A549 (cell line): ENCODE results near the gene RIMBP2.

Experiments used
- CHD2 ChIP-seq: fragments of 150-350 bp; IDR thresholded peaks from 2 replicates; pipeline ENCODE4 v1.6.1; 2014; ENCODE audit warnings: low read length; ENCODE audit not compliant: partially characterized antibody
- CHD4 ChIP-seq: fragments of 200-600 bp; sonication (generic); IDR thresholded peaks from 2 replicates; pipeline ENCODE4 v1.6.1; 2016; ENCODE audit warnings: antibody characterized with exemption, mild to moderate bottlenecking, borderline replicate concordance
- CTCF ChIP-seq: fragments of >200 bp; sonication (Bioruptor Twin); formaldehyde crosslinking; IDR thresholded peaks from 3 replicates; pipeline ENCODE4 v1.5.1; 2016
- E2F6 ChIP-seq: IDR thresholded peaks from 2 replicates; pipeline ENCODE4 v1.6.1; 2012; ENCODE audit warnings: low read depth, borderline replicate concordance
- EP300 ChIP-seq, 2 experiments: fragments of >200 bp; sonication (Bioruptor Twin); formaldehyde crosslinking; IDR thresholded peaks; 2 replicates in 1 of 2; 3 replicates in 1 of 2; pipeline ENCODE4 v1.6.1; 2016 to 2017
- FOSL2 ChIP-seq, 2 experiments: fragments of 450-650 bp in 1 of 2; fragments of >200 bp in 1 of 2; sonication (Bioruptor Twin) in 1 of 2; formaldehyde crosslinking; IDR thresholded peaks; 2 replicates each; pipeline versions ENCODE4 v1.5.0 to v1.6.1; 2016 to 2020; ENCODE audit warnings: mild to moderate bottlenecking in 1 of 2, moderate library complexity in 1 of 2
- FOXS1 ChIP-seq: fragments of 250-450 bp; sonication (Bioruptor Pico); IDR thresholded peaks from 2 replicates; pipeline ENCODE4 v1.5.0; 2020; ENCODE audit warnings: mild to moderate bottlenecking, moderate library complexity
- JUN ChIP-seq, 2 experiments: fragments of >200 bp; sonication (Bioruptor Twin); formaldehyde crosslinking; IDR thresholded peaks; 2 replicates in 1 of 2; 3 replicates in 1 of 2; pipeline ENCODE4 v1.6.1; 2016 to 2017
- MAFK ChIP-seq: fragments of 450-650 bp; IDR thresholded peaks from 2 replicates; pipeline ENCODE4 v1.6.1; 2014; ENCODE audit not compliant: partially characterized antibody
- MAZ ChIP-seq: fragments of 150-350 bp; IDR thresholded peaks from 2 replicates; pipeline ENCODE4 v1.6.1; 2014; ENCODE audit warnings: antibody characterized with exemption, low read depth, low read length, borderline replicate concordance
- POLR2A ChIP-seq: IDR thresholded peaks from 2 replicates; pipeline ENCODE4 v1.6.1; 2012; ENCODE audit warnings: mild to moderate bottlenecking, low read length
- POLR2AphosphoS2 ChIP-seq: conservative IDR thresholded peaks from 2 replicates; pipeline ENCODE4 v1.6.1; 2012; ENCODE audit warnings: low read length, improper control_type of control experiment, inconsistent platforms
- SMC3 ChIP-seq: fragments of >200 bp; sonication (Bioruptor Twin); formaldehyde crosslinking; IDR thresholded peaks from 3 replicates; pipeline ENCODE4 v1.6.1; 2018; ENCODE audit warnings: inconsistent platforms

- TF ChIP-seq POLR2A (no peak), CTCF (no peak), JUN (IDR thresholded peaks at IDR 0.05) (no peak), MAFK (no peak), POLR2AphosphoS2 (no peak), MAZ (no peak), FOSL2 (IDR thresholded peaks at IDR 0.05) (no peak), FOSL2 (CRISPR knock-in tag; IDR thresholded peaks at IDR 0.05) (no peak), SMC3 (no peak), EP300 (IDR thresholded peaks at IDR 0.05) (no peak), CHD2 (no peak), E2F6 (no peak), FOXS1 (no peak), CHD4 (no peak)
Measured at GRCh38 chr12:130496516-130497120, 219.5 kb downstream of the RIMBP2 start.
